SK-N-MC (cell line): ENCODE measurements around the gene LXN.

Experiments used
- DNase-seq: peaks from one replicate; pipeline ENCODE4 v3.0.0-alpha.2; 2011; ENCODE audit warnings: low read depth, low spot score
- H3K27ac ChIP-seq: fragments of 200-600 bp; sonication (generic); 2 replicates; pipeline ENCODE4 v1.5.1; 2016; ENCODE audit warnings: mixed run types
- H3K36me3 ChIP-seq: fragments of 200-600 bp; sonication (generic); 2 replicates; pipeline ENCODE4 v1.6.1; 2017; ENCODE audit warnings: antibody characterized with exemption, low read length, mixed read lengths; ENCODE audit not compliant: insufficient read depth
- H3K4me3 ChIP-seq: fragments of 200-600 bp; sonication (generic); 2 replicates; pipeline ENCODE4 v1.5.1; 2016
- H3K9ac ChIP-seq: fragments of 200-600 bp; sonication (generic); 2 replicates; pipeline ENCODE4 v1.8.0; 2017; ENCODE audit warnings: mixed run types, mixed read lengths; ENCODE audit not compliant: insufficient read length
- H3K9me3 ChIP-seq: fragments of 200-600 bp; sonication (generic); 2 replicates; pipeline ENCODE4 v1.6.1; 2017; ENCODE audit warnings: low read depth, mild to moderate bottlenecking, antibody characterized with exemption, low read length, moderate library complexity, mixed read lengths
- EZH2 ChIP-seq: fragments of 200-600 bp; sonication (generic); IDR thresholded peaks from one replicate; pipeline ENCODE4 v1.6.1; 2017; ENCODE audit warnings: antibody characterized with exemption
- FOXP2 ChIP-seq: optimal IDR thresholded peaks from 2 replicates; pipeline ENCODE3; 2011; ENCODE audit warnings: mild to moderate bottlenecking, moderate library complexity; ENCODE audit not compliant: insufficient read depth; ENCODE audit errors: extremely low read length, control extremely low read depth
- POLR2AphosphoS5 ChIP-seq: IDR thresholded peaks from 2 replicates; pipeline ENCODE4 v1.6.1; 2012; ENCODE audit warnings: mild to moderate bottlenecking, low read depth, low read length, borderline replicate concordance

The LXN gene

GRCh38 chr3:158659454-158660237 lies 12.8 kb downstream of the LXN start:
- Histone ChIP-seq H3K36me3 (peaks cover 67% of the 10 kb centered on the region), H3K4me3 (no peak overlapping the region), H3K9ac (no peak overlapping the region), H3K27ac (no peak overlapping the region), H3K9me3 (no peaks in the 10 kb centered on the region)
- no peak for DNase-seq
- TF ChIP-seq FOXP2 = no peak
- no peak for TF ChIP-seq POLR2AphosphoS5

- H3K27ac ChIP-seq = no peak overlapping the region
- DNase-seq = no peak
- H3K36me3 ChIP-seq = peaks cover 65% of the 10 kb centered on the region
- no peak overlapping the region for H3K4me3 ChIP-seq
- no peak overlapping the region for H3K9ac ChIP-seq
- TF ChIP-seq FOXP2 (no peak), EZH2 (no peak), POLR2AphosphoS5 (no peak)
- H3K9me3 ChIP-seq = no peaks in the 10 kb centered on the region
Measured at GRCh38 chr3:158658889-158659288, 13.6 kb downstream of the LXN start.

GRCh38 chr3:158652463-158652862 lies 20.0 kb downstream of the LXN start:
- no peaks in the 10 kb centered on the region for H3K9me3 ChIP-seq
- no peak overlapping the region for H3K27ac ChIP-seq
- H3K36me3 ChIP-seq = peaks cover 72% of the 10 kb centered on the region
- H3K9ac ChIP-seq = no peak overlapping the region
- no peak for DNase-seq
- TF ChIP-seq EZH2 (no peak), POLR2AphosphoS5 (no peak), FOXP2 (no peak)
- H3K4me3 ChIP-seq = no peak overlapping the region

- H3K9ac ChIP-seq = no peak overlapping the region
- H3K36me3 ChIP-seq = peaks cover 78% of the 10 kb centered on the region
- no peaks in the 10 kb centered on the region for H3K9me3 ChIP-seq
- H3K4me3 ChIP-seq = no peak overlapping the region
- TF ChIP-seq POLR2AphosphoS5 (no peak), FOXP2 (no peak), EZH2 (no peak)
- no peak overlapping the region for H3K27ac ChIP-seq
- no peak for DNase-seq
Measured at GRCh38 chr3:158651192-158651591, 21.3 kb downstream of the LXN start.

GRCh38 chr3:158649791-158650190 lies 22.7 kb downstream of the LXN start:
- Histone ChIP-seq H3K9ac (no peak overlapping the region), H3K36me3 (peaks cover 78% of the 10 kb centered on the region), H3K4me3 (no peak overlapping the region), H3K9me3 (no peaks in the 10 kb centered on the region), H3K27ac (no peak overlapping the region)
- TF ChIP-seq POLR2AphosphoS5 = no peak
- TF ChIP-seq FOXP2 = no peak
- TF ChIP-seq EZH2 = no peak
- DNase-seq = no peak

- TF ChIP-seq POLR2AphosphoS5 (peak; percentile 89), EZH2 (no peak)
- Histone ChIP-seq H3K9ac (peak within 1 kb of the TSS; percentile 90), H3K9me3 (no peaks in the 10 kb centered on the region), H3K36me3 (peaks cover 35% of the 10 kb centered on the region), H3K27ac (peak within 1 kb of the TSS; percentile 27; the same call in 1 of the 2 replicates), H3K4me3 (peak within 1 kb of the TSS; percentile 93)
- DNase-seq = peak; percentile 89
Measured at GRCh38 chr3:158644345-158644908, 28.0 kb downstream of the LXN start, which contains the start of gene GFM1. Gene GFM1 (plus strand): TSS chr3:158644527. CDS start chr3:158644635, 108 bp downstream.

- H3K27ac ChIP-seq = no peak overlapping the region
- no peak overlapping the region for H3K4me3 ChIP-seq
- H3K9me3 ChIP-seq = no peaks in the 10 kb centered on the region
- peaks cover 22% of the 10 kb centered on the region for H3K36me3 ChIP-seq
- DNase-seq = no peak
- no peak overlapping the region for H3K9ac ChIP-seq
- TF ChIP-seq EZH2 (no peak), POLR2AphosphoS5 (no peak), FOXP2 (no peak)
Measured at GRCh38 chr3:158642474-158643210, 29.8 kb downstream of the LXN start.

GRCh38 chr3:158642005-158642404 lies 30.4 kb downstream of the LXN start:
- H3K36me3 ChIP-seq = peaks cover 16% of the 10 kb centered on the region
- H3K9me3 ChIP-seq = no peaks in the 10 kb centered on the region
- DNase-seq = no peak
- TF ChIP-seq EZH2 = no peak
- H3K27ac ChIP-seq = no peak overlapping the region
- no peak overlapping the region for H3K4me3 ChIP-seq
- H3K9ac ChIP-seq = no peak overlapping the region
